ENCODE measurements around the gene MCRIP1. TPM values are rescaled to one million over a fixed set of nuclear protein-coding genes. Genes with fewer than 3 reads are reported as not detected.

Gene MCRIP1
- total RNA-seq, 1 experiment from 2014 or later = 59.7 TPM

DNA sequence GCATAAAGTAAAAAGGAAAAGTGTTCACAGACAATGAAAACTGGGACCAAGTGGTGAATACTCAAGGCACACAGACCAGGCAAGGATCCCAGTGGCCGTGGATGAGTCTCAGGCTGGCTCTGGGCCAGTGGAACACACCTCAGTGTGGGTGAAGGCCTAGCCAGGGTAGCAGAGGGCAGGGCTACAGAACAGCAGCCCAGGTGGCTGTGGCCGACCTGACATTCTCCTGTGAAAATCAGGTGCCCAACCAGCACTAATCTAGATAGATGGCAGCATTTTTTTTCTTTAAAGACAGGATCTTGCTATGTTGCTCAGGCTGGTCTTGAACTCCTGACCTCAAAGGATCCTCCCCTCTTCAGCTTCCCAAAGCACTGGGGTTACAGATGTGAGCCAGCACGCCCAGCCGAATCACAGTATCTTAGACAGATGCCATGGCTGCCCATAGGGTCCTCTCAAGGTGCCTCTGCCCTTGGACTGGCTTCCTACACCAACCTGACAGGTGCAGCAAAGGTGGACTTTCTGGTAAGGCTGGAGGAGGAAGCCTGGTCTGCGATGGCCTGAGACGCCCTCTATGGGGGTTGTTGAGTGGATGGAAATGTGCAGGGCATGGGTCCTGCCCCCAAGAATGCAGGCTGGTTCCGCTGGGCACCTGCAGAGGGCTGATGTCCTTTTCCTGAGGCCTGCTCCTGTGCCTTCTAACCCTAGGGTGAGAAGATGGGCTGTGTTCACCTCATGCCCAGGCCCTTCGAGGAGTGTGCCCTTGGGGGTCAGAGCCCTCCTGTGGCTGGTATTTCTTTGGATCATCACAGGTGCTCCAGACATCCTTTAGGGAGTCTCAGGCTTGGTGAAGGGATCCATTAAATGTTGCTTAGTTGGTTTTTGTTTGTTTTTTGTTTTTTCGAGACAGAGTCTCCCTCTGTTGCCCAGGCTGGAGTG, 31.0 kb upstream of the MCRIP1 start:
- Mint-ChIP-seq H3K27ac (ENCODE audit: unreplicated experiment) (peak overlapping the region; percentile 55), H3K4me3 (ENCODE audit: unreplicated experiment) (peak overlapping the region; percentile 33), H3K4me1 (ENCODE audit: low read depth, unreplicated experiment) (peaks cover 27% of the 10 kb centered on the region), H3K27me3 (ENCODE audit: insufficient read depth, unreplicated experiment) (no peaks in the 10 kb centered on the region), H3K9me3 (ENCODE audit: unreplicated experiment) (no peaks in the 10 kb centered on the region), H3K36me3 (ENCODE audit: insufficient read depth, unreplicated experiment) (peaks cover 98% of the 10 kb centered on the region)
- CTCF ChIA-PET = interaction anchor here (0.6 kb wide), 1 partner anchor 9 kb away, joined by 3 read pairs; no protein-coding TSS in a partner anchor
- DNase-seq = peak in 1 of 2 experiments; percentile 45
- peaks cover 2% of the 10 kb centered on the region for H3K36me3 ChIP-seq (ENCODE audit: control insufficient read depth, insufficient read depth, low read length)
- BruUV-seq (replicated peaks) = no TSS peak
- TF ChIP-seq, protein P1, sequence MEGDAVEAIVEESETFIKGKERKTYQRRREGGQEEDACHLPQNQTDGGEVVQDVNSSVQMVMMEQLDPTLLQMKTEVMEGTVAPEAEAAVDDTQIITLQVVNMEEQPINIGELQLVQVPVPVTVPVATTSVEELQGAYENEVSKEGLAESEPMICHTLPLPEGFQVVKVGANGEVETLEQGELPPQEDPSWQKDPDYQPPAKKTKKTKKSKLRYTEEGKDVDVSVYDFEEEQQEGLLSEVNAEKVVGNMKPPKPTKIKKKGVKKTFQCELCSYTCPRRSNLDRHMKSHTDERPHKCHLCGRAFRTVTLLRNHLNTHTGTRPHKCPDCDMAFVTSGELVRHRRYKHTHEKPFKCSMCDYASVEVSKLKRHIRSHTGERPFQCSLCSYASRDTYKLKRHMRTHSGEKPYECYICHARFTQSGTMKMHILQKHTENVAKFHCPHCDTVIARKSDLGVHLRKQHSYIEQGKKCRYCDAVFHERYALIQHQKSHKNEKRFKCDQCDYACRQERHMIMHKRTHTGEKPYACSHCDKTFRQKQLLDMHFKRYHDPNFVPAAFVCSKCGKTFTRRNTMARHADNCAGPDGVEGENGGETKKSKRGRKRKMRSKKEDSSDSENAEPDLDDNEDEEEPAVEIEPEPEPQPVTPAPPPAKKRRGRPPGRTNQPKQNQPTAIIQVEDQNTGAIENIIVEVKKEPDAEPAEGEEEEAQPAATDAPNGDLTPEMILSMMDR (IDR thresholded peaks at IDR 0.05; ENCODE audit: insufficient read depth in 1 of 2, low read depth in 1 of 2, low read length in 1 of 2, severe bottlenecking in 1 of 2, unreplicated experiment in 1 of 2) = no peak
- H3K27me3 ChIP-seq (replicated peaks; ENCODE audit: control insufficient read depth, insufficient read depth, low read length) = no peaks in the 10 kb centered on the region
- no peak overlapping the region for H3K4me3 ChIP-seq (ENCODE audit: low read depth, low read length)
- intact Hi-C loops (cut with micrococcal nuclease; ENCODE audit: unreplicated experiment) = no loop called here
- POLR2A ChIA-PET = no interaction called here
- H3K4me1 ChIP-seq = peaks cover 38% of the 10 kb centered on the region
- H3K9me3 ChIP-seq = no peaks in the 10 kb centered on the region

DNA sequence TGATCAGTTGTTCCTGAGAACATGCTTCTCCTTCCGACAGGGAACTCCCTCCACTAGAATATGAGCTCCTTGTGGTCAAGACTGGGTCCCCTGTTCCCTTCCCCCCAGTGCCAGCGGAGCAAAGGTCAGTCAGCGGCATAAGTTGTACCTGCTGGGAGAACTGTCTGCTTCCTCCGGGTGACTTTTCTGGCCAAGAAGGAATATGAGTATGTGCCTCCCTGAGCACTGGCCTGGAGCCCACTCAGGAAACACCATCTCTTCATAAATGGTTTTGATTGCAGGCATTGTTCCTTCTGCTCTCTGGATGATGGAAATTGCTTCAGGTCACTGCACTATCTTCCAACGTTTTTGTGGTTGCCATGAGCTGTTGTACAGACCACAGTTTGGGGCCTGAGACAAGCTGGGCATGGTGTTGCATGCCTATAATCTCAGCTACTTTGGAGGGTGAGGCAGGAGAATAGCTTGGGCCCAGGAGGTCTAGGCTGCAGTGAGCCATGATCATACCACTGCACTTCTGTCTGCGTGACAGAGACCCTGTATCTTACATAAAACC, 30.1 kb upstream of the MCRIP1 start:
- ChIA-PET CTCF (interaction anchor here (0.6 kb wide), 1 partner anchor 10 kb away, joined by 3 read pairs; no protein-coding TSS in a partner anchor), POLR2A (no interaction called here)
- intact Hi-C loops (cut with micrococcal nuclease; ENCODE audit: unreplicated experiment) = no loop called here
- H3K27me3 Mint-ChIP-seq (ENCODE audit: insufficient read depth, unreplicated experiment) = no peaks in the 10 kb centered on the region
- peaks cover 27% of the 10 kb centered on the region for H3K4me1 Mint-ChIP-seq (ENCODE audit: low read depth, unreplicated experiment)
- no peaks in the 10 kb centered on the region for H3K9me3 ChIP-seq
- peaks cover 39% of the 10 kb centered on the region for H3K4me1 ChIP-seq
- peak overlapping the region; percentile 69 for H3K4me3 Mint-ChIP-seq (ENCODE audit: unreplicated experiment)
- H3K27ac Mint-ChIP-seq (ENCODE audit: unreplicated experiment) = peak overlapping the region; percentile 83
- peaks cover 98% of the 10 kb centered on the region for H3K36me3 Mint-ChIP-seq (ENCODE audit: insufficient read depth, unreplicated experiment)
- no peaks in the 10 kb centered on the region for H3K9me3 Mint-ChIP-seq (ENCODE audit: unreplicated experiment)
- no TSS peak for BruUV-seq (replicated peaks)
- H3K27me3 ChIP-seq (replicated peaks; ENCODE audit: control insufficient read depth, insufficient read depth, low read length) = no peaks in the 10 kb centered on the region
- TF ChIP-seq, protein P1 (IDR thresholded peaks at IDR 0.05; ENCODE audit: insufficient read depth in 1 of 2, low read depth in 1 of 2, low read length in 1 of 2, severe bottlenecking in 1 of 2, unreplicated experiment in 1 of 2) = no peak
- DNase-seq = no peak
- peaks cover 6% of the 10 kb centered on the region for H3K36me3 ChIP-seq (ENCODE audit: control insufficient read depth, insufficient read depth, low read length)
- no peak overlapping the region for H3K4me3 ChIP-seq (ENCODE audit: low read depth, low read length)

DNA sequence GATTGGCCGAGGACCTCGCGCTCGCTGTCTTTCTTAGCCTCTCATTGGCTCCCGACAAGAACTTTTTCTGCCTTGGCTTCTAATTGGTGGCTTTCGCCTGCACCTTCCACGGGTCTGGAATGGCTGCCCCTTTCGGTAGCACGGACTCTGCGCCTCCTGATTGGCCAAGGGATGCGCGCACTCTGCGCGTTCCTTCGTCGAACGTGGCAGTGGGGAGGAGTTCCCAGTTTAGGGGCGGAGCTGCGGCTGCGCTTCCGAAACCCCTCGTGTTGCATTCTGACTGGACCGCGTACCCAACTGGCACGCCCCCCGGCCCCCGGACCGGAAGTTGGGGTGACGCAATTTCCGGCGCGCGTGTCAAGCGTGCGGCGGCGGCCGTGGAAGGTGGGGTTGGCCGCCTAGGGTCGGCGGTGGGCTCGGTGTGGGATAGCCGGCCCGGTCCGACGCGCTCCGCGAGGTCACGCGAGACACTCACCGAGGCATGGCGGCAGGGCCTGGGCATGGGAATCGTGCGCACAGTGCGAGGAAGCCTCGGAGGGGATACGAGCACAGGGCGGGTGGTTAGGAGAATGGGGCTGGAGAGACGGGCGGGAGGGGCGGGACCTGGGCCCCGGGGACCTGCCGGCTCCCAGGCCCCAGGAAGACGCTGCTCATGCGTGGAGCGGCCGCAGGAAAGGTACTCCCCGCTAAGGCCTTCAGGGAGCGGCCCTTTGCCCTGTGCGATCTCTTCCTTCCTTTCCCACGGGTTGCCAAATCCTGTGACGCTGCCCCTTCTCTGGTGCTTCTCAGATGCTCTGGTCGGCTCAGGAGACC, 27.9 kb upstream of the MCRIP1 start:
- Mint-ChIP-seq H3K4me3 (ENCODE audit: unreplicated experiment) (peak overlapping the region; percentile 89), H3K36me3 (ENCODE audit: insufficient read depth, unreplicated experiment) (peaks cover 98% of the 10 kb centered on the region), H3K9me3 (ENCODE audit: unreplicated experiment) (no peaks in the 10 kb centered on the region), H3K27me3 (ENCODE audit: insufficient read depth, unreplicated experiment) (no peaks in the 10 kb centered on the region), H3K27ac (ENCODE audit: unreplicated experiment) (peak overlapping the region; percentile 94), H3K4me1 (ENCODE audit: low read depth, unreplicated experiment) (peaks cover 18% of the 10 kb centered on the region)
- ChIA-PET CTCF (interaction anchor here (1.1 kb wide), 1 partner anchor 54 kb away, joined by 4 read pairs; no protein-coding TSS in a partner anchor), POLR2A (interaction anchor here (0.5 to 1.2 kb wide), 9 partner anchors 9 to 494 kb away, joined by 3 to 7 read pairs (median 3); partner anchors contain the start of genes ALYREF, DCXR and MCRIP1)
- H3K4me1 ChIP-seq = peaks cover 17% of the 10 kb centered on the region
- peak; percentile 99 to 100 for DNase-seq
- intact Hi-C loops (cut with micrococcal nuclease; ENCODE audit: unreplicated experiment) = loop anchor here (1.0 kb wide), 2 partner anchors 11 to 28 kb away; partner anchors contain the start of gene MCRIP1
- BruUV-seq (replicated peaks) = TSS peak; percentile 47
- no peaks in the 10 kb centered on the region for H3K27me3 ChIP-seq (replicated peaks; ENCODE audit: control insufficient read depth, insufficient read depth, low read length)
- H3K4me3 ChIP-seq (ENCODE audit: low read depth, low read length) = peak overlapping the region; percentile 61
- TF ChIP-seq, protein P1 (IDR thresholded peaks at IDR 0.05; ENCODE audit: insufficient read depth in 1 of 2, low read depth in 1 of 2, low read length in 1 of 2, severe bottlenecking in 1 of 2, unreplicated experiment in 1 of 2) = no peak
- peaks cover 6% of the 10 kb centered on the region for H3K36me3 ChIP-seq (ENCODE audit: control insufficient read depth, insufficient read depth, low read length)
- H3K9me3 ChIP-seq = no peaks in the 10 kb centered on the region

All from Caco-2 (cell line).